ENCODE data around the gene ABCA13. TPM values are rescaled to one million over a fixed set of nuclear protein-coding genes. Genes with fewer than 3 reads are reported as not detected.
"Not testable (repeated sequence)": the region's sequence is repeated elsewhere in the genome, so short reads cannot be mapped to it uniquely, and the experiment has no call there.

ABCA13 gene
- polyA plus RNA-seq, 3 donors, result 0.67 to 0.94 (median 0.68) TPM

DNA sequence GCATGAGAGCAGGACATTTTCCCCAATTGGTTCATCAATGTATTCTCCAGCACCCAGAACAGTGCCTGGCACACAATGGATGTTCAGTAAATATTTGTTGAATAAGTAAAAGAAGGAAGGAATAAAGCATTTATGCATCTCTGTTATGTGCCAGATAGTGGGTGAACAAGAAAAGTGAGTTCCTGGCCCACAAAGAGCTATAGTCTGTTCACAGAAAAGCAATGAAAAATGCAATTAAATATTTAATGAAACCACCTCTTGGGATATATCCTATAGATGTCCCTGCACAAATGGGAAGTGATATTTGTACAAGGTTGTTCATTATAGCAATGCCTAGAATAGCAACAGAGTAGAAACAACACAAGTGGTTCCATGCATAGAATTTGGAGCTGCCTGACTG, 2.1 kb downstream of the ABCA13 start:
- DNase-seq (ENCODE audit: extremely low read depth in 1 of 11, low read depth in 9 of 11, low spot score in 4 of 11), result no peak

DNA sequence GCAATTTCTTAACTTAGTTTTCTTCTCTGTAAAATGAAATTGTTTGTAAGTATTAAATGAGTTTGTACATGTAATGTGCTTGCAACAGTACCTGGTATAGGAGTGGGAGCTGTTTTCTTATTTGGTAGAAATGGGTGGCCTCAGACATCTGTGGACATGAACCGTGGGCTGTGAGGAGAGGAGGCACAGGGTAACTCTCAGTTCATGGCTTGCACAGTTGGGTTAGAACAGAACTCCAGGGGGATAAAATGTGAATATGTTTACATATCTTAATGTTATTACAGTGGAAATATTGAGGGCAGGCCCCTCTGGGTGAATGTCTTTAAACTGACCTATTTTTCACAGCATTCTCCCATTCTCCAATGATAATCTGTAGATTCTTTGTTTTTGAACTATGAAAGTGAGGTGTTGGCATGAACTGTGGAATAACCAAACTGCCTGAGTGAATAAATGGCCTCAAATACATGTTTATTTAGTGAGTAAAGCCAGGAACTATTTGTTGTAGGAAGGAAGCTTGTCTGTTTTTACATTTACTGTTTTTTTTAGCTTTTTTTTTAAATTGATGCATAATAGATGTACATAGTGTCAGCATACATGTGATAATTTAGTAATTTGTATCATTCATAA, 2.6 kb downstream of the ABCA13 start:
- no peak for DNase-seq (ENCODE audit: extremely low read depth in 1 of 11, low read depth in 9 of 11, low spot score in 4 of 11)

DNA sequence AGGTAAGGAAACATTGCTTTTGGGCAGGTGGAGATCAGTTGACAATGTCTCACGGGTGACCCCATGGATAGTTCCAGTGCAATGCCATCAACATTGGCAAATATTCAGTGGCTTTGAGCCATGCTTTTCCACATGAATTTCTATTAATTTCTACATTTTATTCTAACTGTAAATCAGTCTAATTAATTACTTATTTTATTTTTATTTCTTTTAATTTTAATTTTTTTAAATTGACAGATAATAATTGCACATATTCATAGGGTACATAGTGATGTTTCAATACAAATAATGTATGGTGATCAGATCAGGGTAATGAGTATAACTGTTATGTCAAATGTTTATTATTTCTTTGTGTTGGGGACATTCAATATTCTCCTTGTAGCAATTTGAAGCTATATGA, 3.8 kb downstream of the ABCA13 start:
- no peak for DNase-seq (ENCODE audit: extremely low read depth in 1 of 11, low read depth in 9 of 11, low spot score in 4 of 11)

DNA sequence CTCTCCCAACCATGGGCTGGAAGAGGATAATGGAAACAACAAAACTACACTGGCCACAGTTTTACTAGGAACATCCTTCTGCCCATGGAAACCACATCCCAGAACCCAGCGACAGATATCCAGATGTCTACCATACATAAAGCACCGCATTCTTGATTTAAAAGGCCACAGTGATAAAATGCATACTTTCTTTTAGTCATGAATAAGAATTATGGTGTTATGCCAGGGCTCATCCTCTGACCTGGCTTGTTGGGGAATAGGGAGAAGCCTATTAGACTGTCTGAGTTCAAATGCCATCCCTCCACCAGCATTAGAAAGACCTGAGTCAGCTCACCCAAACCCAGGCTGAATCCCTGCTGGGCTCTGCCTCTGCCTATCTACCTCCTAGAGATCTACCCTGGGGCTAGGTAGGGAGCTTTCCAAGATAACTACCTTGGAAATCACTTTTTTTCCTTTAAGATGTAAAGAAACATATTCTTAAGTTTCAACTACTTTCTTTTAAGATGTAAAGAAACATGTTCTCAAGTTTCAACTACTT, 5.2 kb downstream of the ABCA13 start:
- DNase-seq (ENCODE audit: extremely low read depth in 1 of 11, low read depth in 9 of 11, low spot score in 4 of 11), result no peak

DNA sequence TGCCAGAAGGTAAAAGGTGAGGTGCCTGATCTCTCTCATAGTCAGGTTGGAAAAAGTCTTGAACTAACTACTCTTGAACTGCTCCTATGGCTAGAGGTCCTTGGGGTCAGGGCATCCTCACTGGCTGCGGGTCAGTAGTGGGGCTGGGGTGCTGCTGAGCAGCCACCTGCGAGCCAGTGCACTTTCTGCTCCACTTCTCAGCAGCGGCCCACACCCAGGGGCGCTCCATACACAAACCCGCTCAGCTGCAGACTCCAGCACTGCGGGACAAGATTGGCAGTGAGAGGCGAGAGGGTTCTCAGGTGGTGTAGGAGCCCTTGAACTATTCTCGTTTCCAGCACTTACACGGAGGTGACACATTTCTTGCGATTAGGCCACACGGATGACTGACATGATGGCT, 6.0 kb downstream of the ABCA13 start:
- DNase-seq (ENCODE audit: extremely low read depth in 1 of 11, low read depth in 9 of 11, low spot score in 4 of 11), result no peak

DNA sequence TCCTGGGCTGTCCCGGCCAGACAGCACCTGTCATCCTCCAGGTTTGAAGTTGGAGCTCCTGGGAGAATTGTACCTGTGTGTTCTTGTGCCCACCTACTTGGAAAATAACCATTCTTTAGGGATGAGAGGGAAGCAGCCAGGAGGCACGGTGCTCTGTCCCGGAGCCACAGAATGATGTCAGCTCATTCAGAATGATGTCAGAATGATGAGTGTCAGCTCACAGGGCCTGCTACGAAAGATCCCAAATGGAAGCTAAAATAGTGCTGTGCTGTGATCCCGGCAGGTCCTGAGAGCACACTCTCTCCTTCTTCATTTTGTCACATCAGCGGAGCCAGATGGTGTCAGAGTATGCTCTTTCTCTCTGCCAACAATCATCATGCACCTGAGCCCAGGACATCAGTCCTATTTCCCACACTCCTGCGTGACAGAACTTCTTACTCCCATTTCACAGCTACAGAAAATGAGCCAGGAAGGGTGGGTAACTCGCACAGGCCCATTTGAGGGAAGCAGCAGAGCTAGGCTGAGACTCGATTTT, 8.3 kb downstream of the ABCA13 start:
- DNase-seq (ENCODE audit: extremely low read depth in 1 of 11, low read depth in 9 of 11, low spot score in 4 of 11), result no peak

DNA sequence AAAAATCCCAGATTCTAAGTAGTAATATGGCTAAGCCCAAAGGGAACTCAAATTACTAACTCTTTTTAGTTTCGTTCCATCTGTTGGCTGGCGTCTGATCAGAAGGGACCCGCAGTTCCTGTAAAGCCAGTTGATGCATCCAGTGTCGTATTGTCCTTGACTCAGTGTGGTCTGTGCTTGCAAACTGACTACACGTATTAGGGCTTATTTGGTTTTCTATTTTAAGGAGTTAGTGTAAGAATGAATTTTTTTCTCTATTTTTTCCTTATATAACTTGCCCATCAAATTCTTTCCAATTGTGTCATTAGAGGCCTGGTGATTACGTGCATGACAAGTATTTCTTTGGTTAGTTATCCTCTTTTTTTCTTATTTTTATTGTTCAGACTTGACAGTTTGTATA, 9.7 kb downstream of the ABCA13 start:
- DNase-seq (ENCODE audit: extremely low read depth in 1 of 11, low read depth in 9 of 11, low spot score in 4 of 11), result no peak

DNA sequence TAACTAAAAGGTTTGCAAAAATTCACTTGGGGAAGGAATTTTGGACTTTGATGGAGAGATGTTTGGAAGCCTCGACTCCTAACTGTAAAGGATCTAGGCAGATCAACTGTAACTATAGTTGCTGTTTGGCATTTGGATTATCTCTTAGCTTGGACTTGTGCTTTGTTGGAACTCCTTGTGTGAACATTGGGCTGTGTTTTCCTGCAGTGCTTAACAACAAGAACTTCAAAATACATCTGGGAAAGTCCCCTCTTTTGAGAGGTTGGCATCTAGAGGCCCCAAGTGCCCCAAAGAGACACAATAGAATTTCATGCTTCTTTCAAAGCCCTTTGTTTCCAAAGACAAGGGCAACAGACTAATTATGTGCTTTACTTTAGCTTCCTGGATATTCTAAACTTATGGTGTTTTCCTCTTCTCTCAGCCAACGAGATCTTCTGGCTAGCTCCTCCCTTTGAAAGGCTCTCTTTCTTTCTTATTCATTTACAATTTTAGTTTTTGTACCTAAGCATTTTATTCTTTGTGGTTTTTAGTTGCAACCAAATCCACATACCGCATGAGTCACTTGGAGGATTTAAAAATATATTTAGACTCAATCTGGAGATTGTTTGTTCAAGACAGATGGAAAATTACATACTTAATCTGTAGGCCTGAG, 11.6 kb downstream of the ABCA13 start:
- no peak for DNase-seq (ENCODE audit: extremely low read depth in 1 of 11, low read depth in 9 of 11, low spot score in 4 of 11)

DNA sequence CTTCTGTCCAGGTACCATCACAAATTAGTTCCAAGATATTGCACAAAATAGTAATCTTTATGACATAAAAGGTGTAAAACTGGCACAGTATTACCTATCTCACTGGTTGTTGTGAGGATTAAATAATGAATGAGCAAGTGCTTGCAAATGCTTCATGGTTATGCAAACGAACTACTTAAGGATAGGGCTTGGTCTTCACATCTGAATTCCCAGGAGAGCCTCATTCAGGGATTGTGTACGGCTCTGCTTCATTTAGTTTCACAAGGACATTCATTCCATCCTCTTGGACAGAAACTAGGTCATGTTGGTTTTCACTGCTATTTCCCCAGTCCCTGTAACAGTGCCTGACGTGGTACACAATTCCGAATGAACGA, 12.1 kb downstream of the ABCA13 start:
- no peak for DNase-seq (ENCODE audit: extremely low read depth in 1 of 11, low read depth in 9 of 11, low spot score in 4 of 11)

DNA sequence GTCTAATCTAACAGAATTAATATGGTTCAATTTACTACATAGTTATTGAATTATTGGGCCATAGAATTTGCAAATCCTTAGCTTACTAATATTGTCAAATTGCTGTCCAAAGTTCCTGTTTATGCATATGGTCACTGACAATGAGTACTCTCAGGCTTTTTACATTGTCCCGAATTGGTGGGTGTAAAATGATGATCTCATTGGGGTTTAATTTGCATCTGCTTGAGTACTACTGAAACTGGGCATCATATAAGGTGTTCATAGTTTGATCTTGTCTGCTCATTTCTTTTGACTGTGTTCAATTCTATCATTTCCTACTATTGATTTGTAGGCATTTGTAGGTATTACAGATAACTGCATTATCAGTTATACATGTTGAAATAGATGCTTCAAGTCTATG, 12.7 kb downstream of the ABCA13 start:
- DNase-seq (ENCODE audit: extremely low read depth in 1 of 11, low read depth in 9 of 11, low spot score in 4 of 11), result no peak

DNA sequence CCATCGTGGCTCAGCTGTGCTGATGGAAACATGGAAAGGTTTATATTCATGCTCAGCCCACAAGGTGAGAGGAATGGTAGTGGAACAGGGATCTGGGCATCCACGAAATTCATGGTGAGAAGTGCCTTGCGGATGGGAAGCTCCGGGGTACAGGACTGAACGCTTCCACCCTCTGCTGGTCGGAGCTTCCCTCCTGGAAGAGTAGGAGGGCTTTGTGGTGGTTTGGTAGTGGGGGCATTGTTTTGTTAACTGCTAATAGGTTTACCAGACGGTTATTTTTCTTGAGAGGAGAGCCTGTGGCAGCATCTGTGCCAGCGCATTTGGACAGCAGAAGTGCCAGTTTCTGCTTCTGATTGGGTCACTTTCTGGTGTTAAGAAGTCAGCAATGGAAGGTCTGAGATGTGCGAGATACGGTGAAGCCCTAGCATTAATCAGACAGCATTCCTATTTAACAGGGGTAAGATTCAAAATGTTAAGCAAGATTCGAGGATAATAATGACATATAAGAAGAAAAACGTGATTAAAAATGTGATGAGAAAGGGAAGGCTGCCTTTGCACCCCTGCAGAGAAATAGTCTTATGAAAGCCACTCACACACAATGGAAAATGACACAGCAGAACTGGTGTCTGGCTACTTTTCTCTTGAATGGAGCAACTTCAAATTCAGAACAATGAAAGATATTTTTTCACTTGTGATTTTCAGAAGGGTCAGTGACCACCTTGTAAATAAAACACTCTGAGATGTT, 17.7 kb downstream of the ABCA13 start:
- DNase-seq (ENCODE audit: extremely low read depth in 1 of 11, low read depth in 9 of 11, low spot score in 4 of 11), result no peak

DNA sequence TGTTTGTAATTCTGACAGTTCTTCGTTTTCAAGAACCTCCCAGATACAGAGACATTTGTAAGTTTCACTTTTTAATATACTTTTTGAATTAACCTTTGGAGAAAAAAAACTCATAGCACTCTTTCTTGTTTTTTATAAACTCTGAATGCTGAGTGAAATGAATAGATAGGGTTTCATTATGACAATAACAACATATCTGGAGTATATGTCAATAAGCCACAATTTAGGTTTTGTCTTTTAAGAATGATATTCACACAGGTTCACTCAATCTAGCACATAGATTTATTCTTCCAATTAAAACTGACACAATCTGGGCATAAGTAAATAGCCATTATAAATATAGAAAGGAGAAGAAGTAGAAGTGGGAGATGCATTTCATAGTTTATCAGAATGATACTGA, 21.7 kb downstream of the ABCA13 start:
- DNase-seq (ENCODE audit: extremely low read depth in 1 of 11, low read depth in 9 of 11, low spot score in 4 of 11), result no peak

DNA sequence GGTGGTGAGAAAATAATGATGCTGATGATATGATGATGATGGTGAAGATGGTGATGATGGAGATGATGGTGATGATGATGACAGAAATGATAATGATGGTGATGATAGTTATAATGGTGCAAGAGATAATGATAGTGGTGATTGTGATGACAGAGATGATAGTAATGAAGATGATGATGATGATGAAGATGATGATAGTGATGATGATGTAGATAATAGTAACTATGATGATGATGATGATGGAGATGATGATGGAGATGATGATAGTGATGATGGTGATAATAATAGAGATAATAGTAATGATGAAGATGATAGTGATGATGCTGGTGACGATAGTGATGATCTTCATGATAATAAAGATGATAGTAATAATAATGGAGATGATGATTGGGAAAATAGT, 22.2 kb downstream of the ABCA13 start:
- DNase-seq (ENCODE audit: extremely low read depth in 1 of 11, low read depth in 9 of 11, low spot score in 4 of 11), result no peak

DNA sequence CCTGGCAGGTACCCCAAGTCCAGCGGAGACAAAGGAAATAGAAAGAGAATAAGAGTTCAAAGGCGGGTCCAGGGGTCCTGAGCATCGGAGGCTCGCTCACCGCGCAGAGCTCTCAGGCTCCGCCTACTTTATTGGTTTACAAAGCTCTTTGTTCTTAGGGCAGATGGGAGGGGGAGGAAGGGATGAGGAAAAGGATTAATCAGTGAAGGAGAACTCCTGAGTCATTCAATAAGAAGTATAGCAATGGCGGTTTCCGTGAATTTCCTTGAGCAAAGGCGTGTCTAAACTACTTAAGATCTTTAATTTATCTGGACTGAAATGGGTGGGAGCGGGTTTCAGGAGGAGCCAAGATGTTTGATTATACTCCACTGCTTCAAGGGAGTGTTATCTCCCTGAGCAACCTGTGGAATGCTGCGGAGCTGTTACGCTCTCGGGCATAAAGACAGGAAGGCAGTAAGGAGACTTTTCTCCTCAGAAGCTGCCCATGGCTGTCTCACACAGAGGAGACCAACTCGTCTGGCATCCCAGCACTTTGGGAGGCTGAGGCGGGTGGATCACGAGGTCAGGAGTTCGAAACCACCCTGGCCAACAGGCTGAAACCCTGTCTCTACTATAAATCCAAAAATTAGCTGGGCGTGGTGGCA, 29.8 kb downstream of the ABCA13 start:
- DNase-seq (ENCODE audit: extremely low read depth in 1 of 11, low read depth in 9 of 11, low spot score in 4 of 11), result not testable (repeated sequence)

DNA sequence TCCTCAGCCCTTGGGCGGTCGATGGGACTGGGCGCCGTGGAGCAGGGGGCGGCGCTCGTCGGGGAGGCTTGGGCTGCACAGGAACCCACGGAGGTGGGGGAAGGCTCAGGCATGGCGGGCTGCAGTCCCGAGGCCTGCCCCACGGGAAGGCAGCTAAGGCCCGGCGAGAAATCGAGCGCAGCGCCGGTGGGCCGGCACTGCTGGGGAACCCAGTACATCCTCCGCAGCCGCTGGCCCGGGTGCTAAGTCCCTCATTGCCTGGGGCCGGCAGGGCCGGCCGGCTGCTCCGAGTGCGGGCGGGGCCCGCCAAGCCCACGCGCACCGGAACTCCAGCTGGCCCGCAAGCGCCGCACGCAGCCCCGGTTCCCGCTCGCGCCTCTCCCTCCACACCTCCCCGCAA, 31.7 kb downstream of the ABCA13 start:
- DNase-seq (ENCODE audit: extremely low read depth in 1 of 11, low read depth in 9 of 11, low spot score in 4 of 11), result not testable (repeated sequence)

DNA sequence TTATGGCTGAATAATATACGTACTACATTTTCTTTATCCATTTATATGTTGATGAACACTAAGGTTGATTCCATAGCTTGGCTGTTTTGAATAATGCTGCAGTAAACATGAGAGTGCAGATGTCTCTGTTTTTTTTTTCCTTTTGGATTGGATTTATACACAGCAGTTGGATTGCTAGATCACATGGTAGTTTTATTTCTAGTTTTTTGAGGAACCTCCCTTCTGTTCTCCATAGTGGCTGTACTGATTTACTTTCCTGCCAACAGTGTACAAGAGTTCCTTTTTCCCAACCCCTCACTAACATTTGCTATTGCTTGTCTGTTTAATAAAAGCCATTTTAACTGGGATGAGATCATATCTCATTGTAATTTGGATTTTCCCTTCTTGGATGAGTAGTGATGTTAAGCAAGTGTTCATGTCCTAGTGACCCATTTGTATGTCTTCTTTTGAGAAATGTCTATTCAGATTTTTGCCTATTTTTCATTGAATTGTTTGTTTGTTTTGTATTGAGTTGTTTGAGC, 36.0 kb downstream of the ABCA13 start:
- DNase-seq (ENCODE audit: extremely low read depth in 1 of 11, low read depth in 9 of 11, low spot score in 4 of 11), result no peak

DNA sequence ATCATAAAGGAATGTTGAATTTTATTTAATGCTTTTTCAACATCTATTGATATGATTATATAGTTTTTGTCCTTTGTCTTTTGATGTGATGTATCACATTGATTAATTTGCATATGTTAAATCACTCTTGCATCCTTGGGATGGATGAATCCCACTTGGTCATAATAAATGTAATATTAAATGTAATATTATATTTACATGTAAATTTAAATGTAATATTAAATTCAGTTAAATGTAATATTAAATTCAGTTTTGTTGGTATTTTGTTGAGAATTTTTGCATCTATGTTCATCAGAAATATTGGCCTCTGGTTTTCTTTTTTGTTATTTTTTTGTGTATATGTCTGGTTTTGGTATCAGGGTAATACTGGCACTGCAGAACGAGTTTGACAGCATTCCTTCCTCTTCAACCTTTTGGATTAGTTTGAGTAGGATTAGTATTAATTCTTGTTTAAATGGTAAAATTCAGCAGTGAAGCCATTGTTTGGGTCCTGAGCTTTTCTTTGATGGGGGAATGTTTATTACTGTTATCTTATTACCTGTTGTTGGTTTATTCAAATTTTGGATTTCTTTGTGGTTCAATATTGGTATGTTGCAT, 37.8 kb downstream of the ABCA13 start:
- no peak for DNase-seq (ENCODE audit: extremely low read depth in 1 of 11, low read depth in 9 of 11, low spot score in 4 of 11)

DNA sequence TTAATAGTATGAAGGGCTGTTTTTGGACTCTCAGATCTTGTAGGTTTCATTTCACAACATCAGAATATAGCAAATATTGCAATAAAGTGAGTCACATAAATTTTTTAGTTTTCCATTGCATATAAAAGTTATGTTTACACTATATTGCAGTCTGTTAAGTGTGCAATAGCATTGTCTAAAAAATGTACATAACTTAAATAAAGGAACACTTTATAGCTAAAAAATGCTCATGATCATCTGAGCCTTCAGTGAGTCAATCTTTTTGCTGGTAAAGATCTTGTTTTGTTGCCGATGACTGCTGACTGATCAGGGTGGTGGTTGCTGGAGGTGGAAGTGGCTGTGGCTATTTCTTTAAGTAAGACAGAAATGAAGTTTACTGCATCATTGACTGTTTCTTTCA, 42.0 kb downstream of the ABCA13 start:
- DNase-seq (ENCODE audit: extremely low read depth in 1 of 11, low read depth in 9 of 11, low spot score in 4 of 11), result no peak

DNA sequence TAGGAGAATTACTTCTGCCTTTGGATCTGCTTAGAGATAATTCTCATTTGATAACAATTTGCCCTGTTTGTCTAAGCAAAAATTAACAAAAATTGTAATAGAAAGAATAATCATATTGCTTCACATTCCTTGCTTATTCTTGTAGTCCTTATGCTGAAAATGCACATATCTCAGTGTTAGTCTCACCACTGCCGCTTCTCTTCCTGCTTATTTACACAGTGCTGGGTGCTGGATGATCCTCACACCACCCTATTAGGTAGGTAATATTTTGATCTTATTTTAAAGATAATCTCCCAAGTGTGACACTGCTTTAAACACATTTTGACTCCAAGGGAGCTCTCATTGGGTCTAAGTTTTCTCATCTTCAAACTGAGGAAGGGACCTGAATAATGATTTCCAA, 46.0 kb downstream of the ABCA13 start:
- no peak for DNase-seq (ENCODE audit: extremely low read depth in 1 of 11, low read depth in 9 of 11, low spot score in 4 of 11)

All from renal cortex interstitium (tissue), 11 donors.